Neural cell (in vitro differentiated cells): ENCODE results near the gene SCN3B. TPM values are rescaled to one million over a fixed set of nuclear protein-coding genes. Genes with fewer than 3 reads are reported as not detected.

Experiments used
- H2AFZ ChIP-seq: fragments of 200-600, 300-800 bp; sonication (generic), shearing (Covaris generic); 2 replicates; pipeline ENCODE4 v1.6.0; 2014; ENCODE audit warnings: low read depth, mild to moderate bottlenecking, antibody characterized with exemption, low read length, moderate library complexity
- H3F3A ChIP-seq: fragments of 200-600 bp; shearing (Covaris generic); 2 replicates; pipeline ENCODE4 v1.6.1; 2016; ENCODE audit warnings: mild to moderate bottlenecking, moderate library complexity, mixed read lengths, antibody characterized with exemption, low read length; ENCODE audit not compliant: insufficient read depth, poor library complexity, severe bottlenecking
- H3K27ac ChIP-seq: fragments of 200-600, 300-800 bp; sonication (generic), shearing (Covaris generic); 2 replicates; pipeline ENCODE4 v1.5.1; 2014; ENCODE audit warnings: mild to moderate bottlenecking, low read length, moderate library complexity
- H3K27me3 ChIP-seq: fragments of 300-800, 200-600 bp; sonication (generic), shearing (Covaris generic); 2 replicates; pipeline ENCODE4 v1.6.0; 2014; ENCODE audit warnings: mild to moderate bottlenecking, low read depth, low read length, moderate library complexity; ENCODE audit not compliant: insufficient read depth
- H3K36me3 ChIP-seq: fragments of 300-800, 200-600 bp; sonication (generic), shearing (Covaris generic); 2 replicates; pipeline ENCODE4 v1.5.1; 2014; ENCODE audit warnings: mild to moderate bottlenecking, antibody characterized with exemption, low read length, moderate library complexity; ENCODE audit not compliant: insufficient read depth
- H3K4me2 ChIP-seq: fragments of 300-800, 200-600 bp; sonication (generic), shearing (Covaris generic); 2 replicates; pipeline ENCODE4 v1.6.0; 2014; ENCODE audit warnings: mild to moderate bottlenecking, low read length
- H3K4me3 ChIP-seq: fragments of 300-800, 200-600 bp; sonication (generic), shearing (Covaris generic); 2 replicates; pipeline ENCODE4 v1.5.1; 2014; ENCODE audit warnings: mild to moderate bottlenecking, low read length, moderate library complexity
- H3K79me2 ChIP-seq: fragments of 200-600 bp; shearing (Covaris generic); replicated peaks from 2 replicates; pipeline ENCODE4 v1.6.0; 2014; ENCODE audit warnings: mild to moderate bottlenecking, low read length, moderate library complexity; ENCODE audit not compliant: insufficient read depth
- H3K9ac ChIP-seq: fragments of 300-800, 200-600 bp; sonication (generic), shearing (Covaris generic); 2 replicates; pipeline ENCODE4 v1.6.1; 2016; ENCODE audit warnings: mild to moderate bottlenecking, low read length, mixed read lengths
- H3K9me2 ChIP-seq: fragments of 200-600 bp; shearing (Covaris generic); 2 replicates; pipeline ENCODE4 v1.6.1; 2016; ENCODE audit warnings: mild to moderate bottlenecking, low read length, mixed read lengths; ENCODE audit not compliant: insufficient read depth
- H3K9me3 ChIP-seq: fragments of 200-600, 300-800 bp; sonication (generic), shearing (Covaris generic); 2 replicates; pipeline ENCODE4 v1.6.1; 2016; ENCODE audit warnings: mild to moderate bottlenecking, mixed run types, low read length, moderate library complexity, mixed read lengths
- H4K20me1 ChIP-seq: fragments of 200-600 bp; shearing (Covaris generic); 2 replicates; pipeline ENCODE4 v1.6.1; 2016; ENCODE audit warnings: mild to moderate bottlenecking, mixed run types; ENCODE audit not compliant: insufficient read depth
- CTCF ChIP-seq: fragments of 450-650 bp; IDR thresholded peaks from 2 replicates; pipeline ENCODE4 v1.5.1; 2014; ENCODE audit warnings: antibody characterized with exemption, mild to moderate bottlenecking, moderate library complexity; ENCODE audit not compliant: poor library complexity, severe bottlenecking
- EP300 ChIP-seq: fragments of 450-650 bp; conservative IDR thresholded peaks from 2 replicates; pipeline ENCODE4 v1.6.1; 2014; ENCODE audit warnings: antibody characterized with exemption, mild to moderate bottlenecking, moderate library complexity; ENCODE audit not compliant: poor library complexity, severe bottlenecking
- EZH2 ChIP-seq: fragments of 200-600, 300-800 bp; shearing (Covaris generic), sonication (generic); IDR thresholded peaks from 2 replicates; pipeline ENCODE4 v1.6.1; 2014; ENCODE audit warnings: antibody characterized with exemption, low read length, borderline replicate concordance, mild to moderate bottlenecking; ENCODE audit not compliant: insufficient read depth, poor library complexity, severe bottlenecking
- MXI1 ChIP-seq: fragments of 450-650 bp; conservative IDR thresholded peaks from 2 replicates; pipeline ENCODE4 v1.6.1; 2014; ENCODE audit warnings: antibody characterized with exemption, mild to moderate bottlenecking; ENCODE audit not compliant: poor library complexity, severe bottlenecking
- POLR2AphosphoS5 ChIP-seq: IDR thresholded peaks from 2 replicates; pipeline ENCODE4 v1.6.1; 2012
- RAD21 ChIP-seq: fragments of 450-650 bp; conservative IDR thresholded peaks from 2 replicates; pipeline ENCODE4 v1.6.1; 2014; ENCODE audit warnings: antibody characterized with exemption, mild to moderate bottlenecking, moderate library complexity
- REST ChIP-seq: IDR thresholded peaks from 2 replicates; pipeline ENCODE4 v1.6.1; 2012; ENCODE audit warnings: borderline replicate concordance
- SMC3 ChIP-seq: fragments of 450-650 bp; conservative IDR thresholded peaks from 2 replicates; pipeline ENCODE4 v1.6.1; 2014; ENCODE audit warnings: antibody characterized with exemption, mild to moderate bottlenecking, moderate library complexity; ENCODE audit not compliant: poor library complexity
- TAF1 ChIP-seq: IDR thresholded peaks from 2 replicates; pipeline ENCODE4 v1.6.1; 2012; ENCODE audit warnings: low read depth
- polyA plus RNA-seq: library from polyadenylated mRNA; depleted of rRNA; stranded (reverse); fragments of >200 nt; gene quantifications from 2 replicates; pipeline ENCODE4 v1.2.3, GENCODE V29; 2014

The SCN3B gene
- polyA plus RNA-seq, 1 donor from 2014 or later = 42.1 TPM

GRCh38 chr11:123650901-123651300, 3.5 kb downstream of the SCN3B start:
- H3K79me2 ChIP-seq = peaks cover 43% of the 10 kb centered on the region
- no peak overlapping the region for H3K9ac ChIP-seq
- H3K9me2 ChIP-seq = no peaks in the 10 kb centered on the region
- H3F3A ChIP-seq = no peaks in the 10 kb centered on the region
- H3K27ac ChIP-seq = no peak overlapping the region
- H3K9me3 ChIP-seq = no peaks in the 10 kb centered on the region
- H3K36me3 ChIP-seq = peaks cover 7% of the 10 kb centered on the region
- H2AFZ ChIP-seq = no peak overlapping the region
- no peak overlapping the region for H3K4me2 ChIP-seq
- peaks cover 5% of the 10 kb centered on the region for H3K27me3 ChIP-seq
- no peaks in the 10 kb centered on the region for H4K20me1 ChIP-seq
- TF ChIP-seq MXI1 = no peak
- TF ChIP-seq EP300 = no peak
- no peak for TF ChIP-seq TAF1
- TF ChIP-seq REST = no peak
- TF ChIP-seq SMC3 = no peak
- TF ChIP-seq CTCF = no peak
- TF ChIP-seq POLR2AphosphoS5 = no peak
- no peak for TF ChIP-seq RAD21
- no peak for TF ChIP-seq EZH2
- H3K4me3 ChIP-seq = peak overlapping the region; percentile 95

GRCh38 chr11:123645286-123645975, 9.0 kb downstream of the SCN3B start:
- Histone ChIP-seq H3K9me2 (no peaks in the 10 kb centered on the region), H3K79me2 (peaks cover 19% of the 10 kb centered on the region), H3K36me3 (peaks cover 7% of the 10 kb centered on the region), H2AFZ (no peak overlapping the region), H3K9me3 (no peaks in the 10 kb centered on the region), H3K27ac (no peak overlapping the region), H3F3A (no peaks in the 10 kb centered on the region), H3K4me2 (no peak overlapping the region), H3K9ac (no peak overlapping the region), H4K20me1 (no peaks in the 10 kb centered on the region), H3K27me3 (no peaks in the 10 kb centered on the region), H3K4me3 (no peak overlapping the region)
- TF ChIP-seq MXI1 (no peak), POLR2AphosphoS5 (no peak), SMC3 (no peak), EP300 (no peak), REST (no peak), TAF1 (no peak)
